ENCODE results near the gene CDKL1.

GRCh38 chr14:50299585-50299984 is 97.1 kb downstream of the CDKL1 start:
- TF ChIP-seq, protein P1, sequence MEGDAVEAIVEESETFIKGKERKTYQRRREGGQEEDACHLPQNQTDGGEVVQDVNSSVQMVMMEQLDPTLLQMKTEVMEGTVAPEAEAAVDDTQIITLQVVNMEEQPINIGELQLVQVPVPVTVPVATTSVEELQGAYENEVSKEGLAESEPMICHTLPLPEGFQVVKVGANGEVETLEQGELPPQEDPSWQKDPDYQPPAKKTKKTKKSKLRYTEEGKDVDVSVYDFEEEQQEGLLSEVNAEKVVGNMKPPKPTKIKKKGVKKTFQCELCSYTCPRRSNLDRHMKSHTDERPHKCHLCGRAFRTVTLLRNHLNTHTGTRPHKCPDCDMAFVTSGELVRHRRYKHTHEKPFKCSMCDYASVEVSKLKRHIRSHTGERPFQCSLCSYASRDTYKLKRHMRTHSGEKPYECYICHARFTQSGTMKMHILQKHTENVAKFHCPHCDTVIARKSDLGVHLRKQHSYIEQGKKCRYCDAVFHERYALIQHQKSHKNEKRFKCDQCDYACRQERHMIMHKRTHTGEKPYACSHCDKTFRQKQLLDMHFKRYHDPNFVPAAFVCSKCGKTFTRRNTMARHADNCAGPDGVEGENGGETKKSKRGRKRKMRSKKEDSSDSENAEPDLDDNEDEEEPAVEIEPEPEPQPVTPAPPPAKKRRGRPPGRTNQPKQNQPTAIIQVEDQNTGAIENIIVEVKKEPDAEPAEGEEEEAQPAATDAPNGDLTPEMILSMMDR (IDR thresholded peaks at IDR 0.05) = no peak
- TF ChIP-seq POLR2A (IDR thresholded peaks at IDR 0.05) = no peak
- no peak for TF ChIP-seq EP300 (IDR thresholded peaks at IDR 0.05)
